RWPE1 (cell line): ENCODE data around the gene PRR12.

Experiments used
- CTCF ChIA-PET: fragments of 350-600 bp; sonication (Branson Sonifier 250); formaldehyde crosslinking; extraction: SDS; loops from one replicate; lab custom pipeline; 2021; lab: Yijun Ruan, JAX
- POLR2A ChIA-PET: fragments of 400-600 bp; formaldehyde crosslinking; extraction: SDS; loops from one replicate; lab custom pipeline; 2020; ENCODE audit warnings: antibody characterized with exemption; ENCODE audit not compliant: low non-redundant PET; lab: Yijun Ruan, JAX
- DNase-seq: peaks from one replicate; pipeline ENCODE4 v3.0.0; 2012; ENCODE audit warnings: low spot score
- H3K27ac ChIP-seq: fragments of 450-650 bp; 2 replicates; pipeline ENCODE4 v1.5.1; 2017
- TF ChIP-seq, protein P1 (sequence below): fragments of 450-650 bp; conservative IDR thresholded peaks from 2 replicates; pipeline ENCODE4 v1.5.1; 2017; ENCODE audit warnings: low read depth, mild to moderate bottlenecking

Gene PRR12, protein sequence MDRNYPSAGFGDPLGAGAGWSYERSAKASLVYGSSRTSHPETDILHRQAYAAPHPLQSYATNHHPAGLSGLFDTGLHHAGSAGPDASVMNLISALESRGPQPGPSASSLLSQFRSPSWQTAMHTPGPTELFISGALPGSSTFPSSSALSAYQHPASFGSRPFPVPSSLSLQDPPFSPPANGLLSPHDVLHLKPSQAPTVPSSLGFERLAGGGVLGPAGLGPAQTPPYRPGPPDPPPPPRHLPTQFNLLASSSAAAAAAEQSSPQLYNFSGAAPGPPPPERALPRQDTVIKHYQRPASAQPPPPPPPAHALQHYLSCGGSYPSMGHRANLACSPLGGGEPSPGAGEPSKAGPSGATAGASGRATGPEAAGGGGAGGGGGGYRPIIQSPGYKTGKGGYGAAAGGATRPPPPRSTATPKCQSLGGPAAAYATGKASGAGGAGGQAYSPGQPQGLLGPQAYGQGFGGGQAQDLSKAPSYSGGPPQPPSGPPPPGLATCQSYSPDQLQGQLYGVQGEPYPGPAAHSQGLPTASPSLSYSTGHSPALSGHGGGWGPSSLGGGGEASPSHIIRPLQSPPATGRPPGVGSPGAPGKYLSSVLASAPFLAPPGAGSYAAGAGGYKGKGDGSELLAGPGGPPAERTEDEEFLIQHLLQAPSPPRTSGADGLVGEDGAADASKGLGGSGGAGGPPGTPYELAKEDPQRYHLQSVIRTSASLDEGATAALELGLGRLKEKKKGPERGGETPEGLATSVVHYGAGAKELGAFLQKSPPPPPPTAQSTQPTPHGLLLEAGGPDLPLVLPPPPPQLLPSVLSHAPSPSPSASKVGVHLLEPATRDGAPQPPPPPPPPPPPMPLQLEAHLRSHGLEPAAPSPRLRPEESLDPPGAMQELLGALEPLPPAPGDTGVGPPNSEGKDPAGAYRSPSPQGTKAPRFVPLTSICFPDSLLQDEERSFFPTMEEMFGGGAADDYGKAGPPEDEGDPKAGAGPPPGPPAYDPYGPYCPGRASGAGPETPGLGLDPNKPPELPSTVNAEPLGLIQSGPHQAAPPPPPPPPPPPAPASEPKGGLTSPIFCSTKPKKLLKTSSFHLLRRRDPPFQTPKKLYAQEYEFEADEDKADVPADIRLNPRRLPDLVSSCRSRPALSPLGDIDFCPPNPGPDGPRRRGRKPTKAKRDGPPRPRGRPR (N-terminal part only)

DNA sequence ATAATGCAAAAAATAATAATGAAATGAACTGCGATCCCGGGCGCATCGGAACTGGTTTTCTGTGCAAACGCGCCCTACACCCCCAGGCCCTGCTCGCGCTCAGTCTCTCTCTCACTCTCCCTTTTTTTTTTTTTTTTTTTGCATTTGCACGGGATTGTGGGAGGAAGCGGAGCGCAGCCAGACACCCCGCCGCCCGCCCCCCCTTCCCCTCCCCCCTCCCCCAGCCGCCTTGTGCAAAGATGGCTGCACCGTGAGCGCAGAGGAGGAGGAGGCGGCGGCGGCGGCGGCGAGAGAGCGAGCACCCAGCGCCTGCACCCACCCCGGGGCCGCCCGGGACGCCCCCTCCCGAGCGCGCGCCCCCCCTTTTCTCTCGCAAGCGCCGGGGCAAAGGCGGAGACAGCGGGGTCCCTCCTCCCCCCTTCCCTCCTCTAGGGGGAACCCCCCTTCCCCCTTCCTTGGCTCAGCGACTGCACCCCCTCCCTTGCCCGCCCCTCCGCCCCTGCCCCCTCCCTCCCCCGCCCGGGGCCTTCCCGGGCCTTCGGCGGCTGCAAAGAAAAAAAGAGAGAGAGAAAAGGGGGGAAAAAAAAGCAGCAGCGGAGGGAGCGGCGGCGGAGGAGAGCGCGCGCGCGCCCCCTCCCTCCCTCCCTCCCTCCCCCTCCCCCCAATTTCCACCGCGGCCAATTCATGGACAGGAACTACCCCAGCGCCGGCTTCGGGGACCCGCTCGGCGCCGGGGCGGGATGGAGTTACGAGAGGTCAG lies at the start of gene PRR12:
PRR12 (plus strand) TSS at position 212 of the 760 bp plus-strand sequence; CDS start at position 685, 473 bp downstream.
- TF ChIP-seq, protein P1, sequence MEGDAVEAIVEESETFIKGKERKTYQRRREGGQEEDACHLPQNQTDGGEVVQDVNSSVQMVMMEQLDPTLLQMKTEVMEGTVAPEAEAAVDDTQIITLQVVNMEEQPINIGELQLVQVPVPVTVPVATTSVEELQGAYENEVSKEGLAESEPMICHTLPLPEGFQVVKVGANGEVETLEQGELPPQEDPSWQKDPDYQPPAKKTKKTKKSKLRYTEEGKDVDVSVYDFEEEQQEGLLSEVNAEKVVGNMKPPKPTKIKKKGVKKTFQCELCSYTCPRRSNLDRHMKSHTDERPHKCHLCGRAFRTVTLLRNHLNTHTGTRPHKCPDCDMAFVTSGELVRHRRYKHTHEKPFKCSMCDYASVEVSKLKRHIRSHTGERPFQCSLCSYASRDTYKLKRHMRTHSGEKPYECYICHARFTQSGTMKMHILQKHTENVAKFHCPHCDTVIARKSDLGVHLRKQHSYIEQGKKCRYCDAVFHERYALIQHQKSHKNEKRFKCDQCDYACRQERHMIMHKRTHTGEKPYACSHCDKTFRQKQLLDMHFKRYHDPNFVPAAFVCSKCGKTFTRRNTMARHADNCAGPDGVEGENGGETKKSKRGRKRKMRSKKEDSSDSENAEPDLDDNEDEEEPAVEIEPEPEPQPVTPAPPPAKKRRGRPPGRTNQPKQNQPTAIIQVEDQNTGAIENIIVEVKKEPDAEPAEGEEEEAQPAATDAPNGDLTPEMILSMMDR = no peak
- H3K27ac ChIP-seq = peak within 1 kb of the TSS; percentile 96
- ChIA-PET POLR2A (interaction anchor here (0.6 kb wide), 1 partner anchor 49 kb away, joined by 3 read pairs; the partner anchor contains the start of gene RRAS), CTCF (no interaction called here)
- peak; percentile 88 for DNase-seq

DNA sequence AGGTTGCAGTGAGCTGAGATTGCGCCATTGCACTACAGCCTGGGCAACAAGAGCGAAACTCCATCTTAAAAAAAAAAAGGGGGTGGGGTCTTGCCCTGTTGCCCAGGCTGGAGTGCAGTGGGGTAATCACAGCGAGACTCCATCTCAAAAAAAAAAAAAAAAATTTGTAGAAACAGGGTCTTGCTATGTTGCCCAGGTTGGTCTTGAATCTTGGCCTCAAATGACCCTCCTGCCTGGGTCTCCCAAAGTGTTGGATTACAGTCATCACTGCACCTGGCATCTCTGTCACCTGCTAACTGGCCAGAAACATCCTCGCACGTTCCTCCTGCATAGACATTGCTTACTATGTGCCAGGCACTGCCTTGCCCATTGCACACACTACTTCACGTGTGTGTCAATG lies 49.1 kb upstream of the PRR12 start:
- POLR2A ChIA-PET = no interaction called here
- CTCF ChIA-PET = no interaction called here
- H3K27ac ChIP-seq = no peak overlapping the region
- DNase-seq = no peak
- TF ChIP-seq, protein P1 = no peak

DNA sequence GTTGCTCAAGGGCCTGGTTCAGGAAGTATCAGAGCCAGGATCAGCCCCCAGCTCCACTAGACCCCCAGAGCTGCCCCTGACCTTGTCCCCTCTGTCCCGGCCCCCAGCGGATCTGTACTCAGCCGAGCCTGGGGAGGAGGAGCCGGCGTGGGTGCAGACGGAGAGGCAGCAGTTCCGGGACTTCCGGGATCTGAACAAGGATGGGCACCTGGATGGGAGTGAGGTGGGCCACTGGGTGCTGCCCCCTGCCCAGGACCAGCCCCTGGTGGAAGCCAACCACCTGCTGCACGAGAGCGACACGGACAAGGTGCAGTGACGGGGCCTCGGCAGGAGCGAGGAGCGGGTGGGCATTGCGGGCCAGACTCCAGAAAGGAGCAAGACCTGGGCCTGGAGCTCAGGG lies 48.5 kb upstream of the PRR12 start:
- no peak overlapping the region for H3K27ac ChIP-seq
- ChIA-PET POLR2A (no interaction called here), CTCF (no interaction called here)
- TF ChIP-seq, protein P1 = no peak
- DNase-seq = no peak

DNA sequence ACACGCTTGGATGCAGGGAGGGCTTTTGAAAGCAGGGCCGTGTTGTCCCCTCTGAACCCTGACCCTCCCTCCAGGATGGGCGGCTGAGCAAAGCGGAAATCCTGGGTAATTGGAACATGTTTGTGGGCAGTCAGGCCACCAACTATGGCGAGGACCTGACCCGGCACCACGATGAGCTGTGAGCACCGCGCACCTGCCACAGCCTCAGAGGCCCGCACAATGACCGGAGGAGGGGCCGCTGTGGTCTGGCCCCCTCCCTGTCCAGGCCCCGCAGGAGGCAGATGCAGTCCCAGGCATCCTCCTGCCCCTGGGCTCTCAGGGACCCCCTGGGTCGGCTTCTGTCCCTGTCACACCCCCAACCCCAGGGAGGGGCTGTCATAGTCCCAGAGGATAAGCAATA lies 48.0 kb upstream of the PRR12 start:
- ChIA-PET CTCF (no interaction called here), POLR2A (no interaction called here)
- H3K27ac ChIP-seq = no peak overlapping the region
- no peak for DNase-seq
- TF ChIP-seq, protein P1 = no peak

DNA sequence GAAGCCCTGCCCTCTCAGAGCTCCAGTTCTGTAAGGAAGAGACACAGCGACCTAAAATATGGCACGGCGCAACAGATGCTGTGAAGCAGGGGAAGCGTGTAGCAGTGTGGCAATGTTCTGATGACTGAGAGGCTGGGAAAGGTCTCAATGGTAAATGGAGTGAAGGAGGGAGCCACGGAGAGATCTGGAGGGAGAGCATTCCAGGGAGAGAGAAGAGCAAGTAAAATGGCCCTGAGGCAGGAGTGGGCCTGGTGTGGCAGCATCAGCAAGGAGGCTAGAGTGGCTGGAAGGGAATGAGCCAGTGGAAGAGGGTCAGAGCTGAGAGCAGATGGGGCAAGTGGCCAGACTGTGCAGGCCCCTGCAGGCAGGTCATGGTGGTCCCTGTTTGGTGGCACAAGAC lies 46.8 kb upstream of the PRR12 start:
- POLR2A ChIA-PET = no interaction called here
- TF ChIP-seq, protein P1 = no peak
- DNase-seq = no peak
- CTCF ChIA-PET = no interaction called here
- no peak overlapping the region for H3K27ac ChIP-seq
